NCI-H1105 treated with DMSO at 0.1 percent for 48 hours (cell line): ENCODE results near the gene ANKRD66.
"Not testable (repeated sequence)": the region's sequence is repeated elsewhere in the genome, so short reads cannot be mapped to it uniquely, and the experiment has no call there.

Experiments
- DNase-seq: peaks from one replicate; lab custom pipeline; 2025; lab: John Stamatoyannopoulos, UW

The ANKRD66 gene

DNA sequence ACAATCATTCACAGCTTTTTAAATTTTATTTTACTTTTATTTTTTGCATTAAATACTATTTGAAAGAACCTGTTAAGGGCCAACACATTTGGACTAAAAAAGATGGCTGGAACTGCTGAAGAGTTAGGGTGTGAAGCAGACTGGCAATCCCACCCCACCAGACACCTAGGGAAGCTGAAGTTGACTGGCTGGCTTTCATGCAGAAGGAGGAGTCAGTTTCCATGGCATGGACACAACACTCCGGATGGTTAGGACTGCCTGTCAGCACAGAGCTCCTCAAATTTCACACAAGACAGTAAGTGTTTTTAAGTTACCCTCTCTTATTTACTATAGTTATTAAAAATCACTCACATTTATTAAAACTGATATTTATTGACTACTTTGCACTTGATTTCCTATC lies at the start of gene ANKRD66:
TSS of gene ANKRD66 (plus strand) at position 238 of the 400 bp plus-strand sequence. CDS start 5,016 bp downstream, outside the sequence.
- no peak for DNase-seq

DNA sequence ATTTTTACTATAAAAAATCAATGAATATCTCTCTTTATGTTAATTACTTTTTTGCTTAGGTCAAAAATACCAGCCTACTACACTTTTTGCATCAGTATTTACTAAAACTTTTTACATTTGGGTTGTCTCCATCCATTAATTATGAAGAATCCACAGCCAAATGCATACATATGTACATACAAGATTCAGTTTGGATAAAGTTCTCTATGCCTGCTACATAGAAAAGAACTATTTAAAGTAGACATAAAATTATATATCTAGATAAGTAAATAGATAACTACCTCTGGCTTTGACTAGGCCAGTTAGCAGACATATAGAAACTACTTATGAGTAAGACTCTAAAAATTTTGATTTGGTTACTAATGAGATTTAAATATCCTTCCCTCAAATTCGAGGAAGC lies 46.8 kb upstream of the ANKRD66 start:
- no peak for DNase-seq

DNA sequence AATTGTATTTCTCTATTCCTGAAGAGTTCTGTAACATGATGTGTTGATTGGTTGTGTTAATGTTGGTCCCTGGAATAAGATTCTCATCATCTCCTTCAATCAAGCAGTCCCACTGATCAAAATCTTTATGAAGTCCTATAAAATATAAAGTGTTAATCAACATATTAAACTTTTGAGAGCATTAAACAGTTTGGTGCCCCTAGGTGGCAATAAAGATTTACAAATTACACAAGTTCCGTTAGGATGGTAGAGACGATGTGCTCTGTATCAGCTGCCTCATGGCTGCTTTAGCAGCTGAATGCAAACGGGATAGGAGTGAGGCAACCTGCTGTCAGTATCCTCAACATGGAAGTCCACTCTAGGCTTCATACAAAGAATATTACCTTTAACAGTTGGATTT lies 42.2 kb upstream of the ANKRD66 start:
- peak; percentile 14 for DNase-seq

DNA sequence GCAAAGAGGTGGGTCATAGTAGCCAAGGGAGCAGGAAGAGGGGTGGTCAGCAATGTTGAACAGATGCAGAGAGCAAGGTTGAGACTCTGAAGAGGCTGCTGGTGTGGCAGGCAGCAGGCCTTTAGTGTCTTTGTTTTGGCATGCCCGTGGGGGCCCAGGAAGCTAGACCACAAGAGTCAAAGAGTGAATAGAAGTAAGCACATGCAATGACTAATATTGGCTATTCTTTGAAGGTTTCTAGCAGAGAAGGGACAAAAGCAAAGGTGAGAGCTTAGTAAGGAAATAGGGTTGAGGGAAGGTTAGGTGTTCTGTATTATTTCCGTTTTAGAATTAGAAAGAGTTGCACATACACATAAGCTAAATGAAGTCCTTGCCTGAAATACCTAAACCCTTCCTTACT lies 40.3 kb upstream of the ANKRD66 start:
- no peak for DNase-seq

DNA sequence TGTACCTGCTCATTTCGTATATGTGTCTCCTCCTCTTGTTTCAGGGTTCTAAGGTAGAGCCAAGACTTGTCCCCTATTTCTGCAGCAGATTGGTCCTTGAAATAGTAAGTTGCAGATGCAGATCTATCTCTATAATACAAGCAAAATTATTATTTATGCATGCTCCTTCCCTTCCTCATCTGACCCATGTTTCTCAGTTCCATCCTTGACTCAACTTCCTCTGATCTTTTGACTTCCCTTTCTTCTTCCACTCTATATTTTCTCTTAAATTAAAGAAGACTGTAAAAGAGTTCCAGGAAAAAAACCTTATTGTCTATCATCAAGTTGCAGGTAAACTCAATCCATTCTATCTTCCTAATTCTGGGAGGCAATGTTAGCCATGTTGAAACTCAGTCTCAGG lies 35.2 kb upstream of the ANKRD66 start:
- DNase-seq = no peak

DNA sequence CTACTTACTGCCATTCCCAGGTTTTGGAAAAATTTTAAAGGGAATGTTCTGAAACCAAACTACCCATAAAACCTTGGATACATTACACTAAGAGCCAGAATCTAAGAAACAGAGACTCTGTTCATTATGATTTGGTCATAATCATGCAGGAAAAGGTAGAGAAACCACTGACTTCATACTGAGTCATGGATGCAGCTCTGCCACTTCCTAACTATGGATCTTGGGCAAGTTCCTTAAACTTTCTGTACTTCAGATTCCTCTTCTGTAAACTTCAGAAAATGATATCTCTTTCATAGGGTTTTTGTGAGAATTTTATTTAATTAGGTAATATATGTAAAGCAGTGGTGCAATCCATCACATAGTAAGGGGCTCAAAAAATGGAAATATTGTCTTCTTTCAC lies 31.6 kb upstream of the ANKRD66 start:
- DNase-seq = no peak

DNA sequence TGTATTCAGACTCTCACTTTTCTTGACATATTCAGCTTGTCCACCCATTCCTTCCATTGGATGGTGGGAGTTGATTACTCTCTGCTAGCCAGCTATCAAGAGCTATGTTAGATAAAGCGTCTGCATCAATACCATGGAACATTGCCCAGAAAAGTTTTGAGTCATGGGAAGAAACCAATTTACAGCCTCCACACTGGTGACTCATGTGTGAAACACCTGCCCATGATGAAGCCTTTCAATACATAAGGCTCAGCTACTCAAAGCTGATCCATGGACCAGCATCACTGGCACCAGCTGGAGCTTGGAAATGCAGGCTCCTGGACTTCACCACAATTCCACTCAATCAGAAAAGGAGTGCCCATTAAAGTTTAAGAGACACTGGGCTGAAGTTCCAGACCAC lies 27.6 kb upstream of the ANKRD66 start:
- DNase-seq = no peak

DNA sequence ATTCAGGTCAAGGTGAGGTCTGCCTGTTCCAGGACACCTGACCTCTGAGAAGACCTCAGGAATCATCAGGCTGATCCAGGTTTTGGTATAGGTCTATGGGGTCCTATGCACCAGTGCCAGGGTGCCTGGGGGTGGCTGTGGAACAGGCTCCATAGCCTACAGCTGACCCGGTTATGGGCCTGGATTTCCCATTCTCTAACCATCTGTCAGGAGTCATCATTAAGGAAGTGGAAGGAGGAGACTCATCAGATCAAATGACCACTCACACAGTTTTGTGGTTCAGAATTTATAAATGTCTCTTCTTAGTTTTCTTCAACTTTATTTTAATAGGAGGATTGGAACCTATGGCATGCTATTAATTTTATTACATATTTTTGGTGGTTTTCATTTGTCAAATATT lies 26.3 kb upstream of the ANKRD66 start:
- DNase-seq = no peak

DNA sequence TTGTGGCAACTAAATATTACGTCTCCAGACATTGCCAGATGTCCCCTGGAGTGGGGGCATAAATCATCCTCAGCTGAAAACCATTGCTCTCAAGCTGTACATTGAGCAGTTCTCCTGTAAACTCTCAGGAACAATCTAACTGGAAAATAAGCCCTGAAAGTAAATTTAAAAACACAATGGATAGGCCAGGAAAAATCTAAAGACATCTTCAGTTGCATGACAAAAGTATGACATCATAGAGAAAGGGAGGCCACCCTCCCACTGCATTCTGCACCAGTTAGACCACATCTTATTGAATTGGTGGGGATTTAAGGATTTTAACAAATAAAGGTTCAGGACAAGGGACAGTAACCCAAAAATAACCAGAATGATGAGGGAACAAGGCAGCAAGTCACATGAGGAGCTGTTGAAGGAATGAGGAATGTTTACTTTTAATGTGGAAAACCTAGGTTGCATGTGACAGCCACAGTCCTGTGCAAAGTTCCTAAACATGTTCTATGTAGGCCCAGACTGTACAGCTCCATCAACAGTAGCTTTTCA lies 16.9 kb upstream of the ANKRD66 start:
- DNase-seq = no peak

DNA sequence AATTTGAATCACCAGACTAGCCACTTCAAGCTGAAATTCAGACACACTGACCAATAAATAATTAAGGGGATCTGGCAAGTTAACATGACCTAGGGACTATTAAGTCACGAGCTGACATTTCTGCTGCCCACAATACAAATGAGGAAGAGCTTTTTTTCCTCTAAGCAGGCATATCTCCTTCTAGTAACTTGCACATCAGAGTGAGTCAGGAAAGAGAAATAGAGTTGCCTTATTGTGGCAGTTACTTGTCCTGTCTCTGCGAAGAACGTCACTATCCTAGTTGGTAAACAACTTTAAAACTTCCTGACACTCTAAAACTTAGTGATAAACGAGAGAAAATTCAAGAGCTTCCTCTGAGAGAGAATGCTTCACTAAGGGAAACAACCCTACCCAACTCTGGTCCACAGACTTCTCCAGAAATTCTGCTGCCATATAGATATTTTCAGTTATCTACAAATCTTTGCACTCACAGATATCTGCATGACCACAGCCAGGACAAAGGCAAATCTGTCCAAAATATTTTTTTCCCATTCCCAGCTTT lies 15.7 kb upstream of the ANKRD66 start:
- DNase-seq = no peak

DNA sequence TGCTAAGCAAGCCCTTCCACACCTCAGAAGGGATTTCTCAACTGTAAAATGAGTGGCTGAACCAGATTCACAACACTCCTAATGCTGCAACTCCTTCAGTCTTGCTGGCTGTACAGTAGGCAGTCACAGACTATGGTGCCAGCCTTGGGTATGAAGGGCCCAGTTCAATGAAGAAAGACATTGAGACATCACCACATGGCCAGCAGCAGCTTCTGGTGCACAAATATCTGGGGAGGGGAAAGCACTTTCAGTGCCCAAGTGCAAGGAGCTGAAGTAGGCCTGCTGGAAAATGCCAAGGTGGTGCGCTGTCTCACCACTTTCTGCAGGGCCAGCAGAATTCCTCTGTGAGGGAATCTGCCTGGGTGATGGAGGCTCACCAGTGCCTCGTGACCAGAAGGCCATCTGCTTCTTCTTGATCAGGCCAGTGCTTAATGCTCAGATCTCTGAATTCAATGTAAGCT lies 13.4 kb upstream of the ANKRD66 start:
- no peak for DNase-seq

DNA sequence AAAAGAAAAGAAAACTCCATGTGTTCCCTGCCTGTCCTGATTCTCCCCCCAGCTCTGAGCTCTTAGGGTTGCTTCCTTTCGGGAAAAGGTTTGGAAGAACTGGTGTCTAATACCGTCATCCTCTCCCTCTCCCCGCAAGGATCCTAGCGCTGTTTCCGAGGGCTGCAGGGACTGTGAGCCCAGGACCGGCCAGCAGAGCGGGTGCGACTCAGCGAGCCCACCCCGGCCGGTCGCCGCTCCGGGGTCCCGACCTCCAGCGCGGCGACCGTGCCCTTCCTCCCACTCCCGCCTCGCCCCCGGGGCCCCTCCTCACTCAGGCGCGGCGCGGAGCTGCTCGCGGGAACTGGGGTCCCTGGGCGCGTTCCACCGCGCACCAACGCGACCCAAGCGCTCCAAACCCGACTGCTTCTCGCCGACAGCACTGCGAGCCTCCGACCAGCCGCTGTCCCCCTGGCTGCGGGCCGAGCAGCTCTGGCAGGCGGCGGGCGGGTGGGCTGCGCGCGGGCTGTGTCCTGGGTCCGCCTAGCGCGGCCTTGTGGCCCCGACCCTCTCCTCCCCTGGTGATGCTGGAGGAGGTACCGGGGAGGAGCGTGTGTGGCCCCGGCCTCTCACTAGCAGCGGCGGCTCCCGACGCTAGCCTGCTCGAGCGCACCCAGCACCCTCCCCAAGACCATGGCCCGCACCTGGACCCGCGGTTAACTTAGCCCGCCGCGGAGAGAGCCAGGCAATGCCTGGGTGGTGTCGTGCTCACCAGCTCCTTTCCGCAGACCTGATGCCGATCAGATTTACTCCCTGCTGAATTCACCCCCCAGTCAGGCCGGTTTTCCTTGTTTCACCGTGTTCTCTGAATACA lies 11.6 kb upstream of the ANKRD66 start, which contains the start of gene PLA2G7:
TSS of gene PLA2G7 (minus strand) at position 509 of the 853 bp plus-strand sequence. CDS start 12,484 bp downstream, outside the sequence.
- peak; percentile 49 for DNase-seq

DNA sequence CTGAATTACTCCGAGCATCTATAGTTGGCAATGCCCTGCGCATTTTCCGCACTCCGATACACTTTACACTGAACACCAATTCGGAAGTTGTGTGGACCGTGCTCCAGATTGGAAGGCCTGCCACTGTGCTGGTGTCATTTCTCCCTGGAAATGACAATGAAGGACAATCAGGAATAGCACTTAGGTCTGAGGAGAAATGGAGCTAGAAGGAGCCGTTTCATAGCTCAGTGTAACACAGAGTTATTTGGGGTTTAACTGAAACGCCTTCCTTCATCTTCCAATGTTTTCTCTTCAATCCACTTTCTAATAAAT lies 11.1 kb upstream of the ANKRD66 start:
- DNase-seq = no peak

DNA sequence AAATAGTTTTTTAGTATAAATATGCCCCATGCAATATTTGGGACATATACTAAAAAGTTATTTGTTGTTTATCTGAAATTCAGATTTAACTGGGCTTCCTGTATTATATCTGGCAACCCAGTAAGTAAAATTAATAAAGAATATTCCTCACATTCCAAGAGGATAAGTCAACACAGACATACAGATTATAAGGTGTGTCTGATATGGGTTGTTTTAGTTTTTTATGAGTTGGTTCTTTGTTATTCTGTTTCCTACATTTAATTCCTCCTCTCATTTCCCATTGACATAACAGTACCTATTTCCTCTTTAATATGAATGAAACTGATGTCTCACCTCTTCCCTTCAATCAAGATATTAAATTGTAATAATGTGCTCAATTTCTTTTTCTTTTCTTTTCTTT lies 9.8 kb upstream of the ANKRD66 start:
- DNase-seq = no peak

DNA sequence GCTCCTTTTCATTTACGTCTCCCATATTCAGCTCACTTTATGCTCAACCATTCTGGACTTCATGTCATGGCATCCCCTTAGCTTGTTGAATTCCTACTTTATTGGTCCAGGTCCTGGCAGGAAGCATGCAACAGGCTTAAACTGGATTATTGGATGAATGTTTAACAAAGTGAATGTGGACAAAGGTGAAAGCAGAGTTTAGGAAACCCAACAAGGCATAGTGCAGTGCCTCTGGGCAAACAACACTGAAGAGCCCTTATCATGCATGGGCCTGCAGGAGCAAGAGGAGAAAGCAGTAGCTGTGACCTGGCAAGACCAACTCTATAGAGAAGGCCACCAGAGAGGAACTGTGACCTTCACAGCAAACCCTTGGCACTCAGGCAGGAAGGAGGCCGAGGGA lies 5.3 kb upstream of the ANKRD66 start:
- no peak for DNase-seq

DNA sequence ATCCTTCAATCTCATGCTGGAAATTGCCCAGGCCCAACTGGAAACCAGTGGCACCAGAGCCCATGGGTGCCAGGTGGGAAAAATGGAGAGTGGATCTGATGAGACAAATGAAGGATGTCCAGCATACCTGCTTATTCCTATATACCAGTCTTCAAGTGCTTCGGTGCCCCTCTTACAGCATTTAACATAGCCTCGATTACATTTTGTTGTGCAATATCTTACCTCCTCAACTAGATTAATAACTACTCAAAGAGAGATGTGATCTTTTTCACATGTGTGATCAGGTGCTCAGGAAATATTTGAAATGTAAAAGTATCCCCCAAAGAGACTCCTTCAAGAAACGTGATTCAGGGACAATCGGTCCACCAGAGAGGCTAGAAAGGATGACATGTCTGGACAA lies 4.8 kb upstream of the ANKRD66 start:
- no peak for DNase-seq

DNA sequence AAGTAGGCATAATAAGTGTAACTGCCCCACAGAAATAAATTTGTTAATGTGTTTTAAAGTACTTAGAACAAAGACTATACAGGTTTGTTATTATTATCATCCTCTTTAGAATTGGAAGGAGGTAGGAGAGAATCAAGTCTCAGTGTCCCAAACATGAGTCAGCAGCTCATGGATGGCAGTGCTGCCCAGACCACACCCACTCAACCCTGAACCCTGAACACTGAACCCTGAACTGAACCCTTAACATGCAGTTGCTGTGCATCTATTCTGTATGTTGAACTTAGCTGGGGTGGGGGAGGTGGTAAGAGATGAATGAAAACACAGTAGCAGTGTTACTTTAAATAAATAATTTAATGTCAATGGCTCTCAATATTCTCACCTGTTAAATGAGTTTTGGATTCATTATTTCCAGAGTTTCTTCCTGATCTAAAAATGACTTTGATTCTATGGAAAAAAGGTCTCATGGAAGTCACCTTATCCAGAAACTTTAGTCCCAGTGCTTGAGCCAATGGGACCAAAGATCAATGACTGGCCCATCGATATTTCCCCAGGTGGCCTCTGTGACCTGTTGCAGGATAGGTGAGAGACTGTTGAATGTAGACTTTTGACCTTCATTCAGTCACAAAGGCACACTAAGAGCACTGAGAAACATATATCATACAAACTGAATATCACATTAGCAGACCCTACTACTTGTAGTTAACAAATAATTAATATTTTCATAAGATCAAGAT lies 3.1 kb upstream of the ANKRD66 start:
- no peak for DNase-seq

DNA sequence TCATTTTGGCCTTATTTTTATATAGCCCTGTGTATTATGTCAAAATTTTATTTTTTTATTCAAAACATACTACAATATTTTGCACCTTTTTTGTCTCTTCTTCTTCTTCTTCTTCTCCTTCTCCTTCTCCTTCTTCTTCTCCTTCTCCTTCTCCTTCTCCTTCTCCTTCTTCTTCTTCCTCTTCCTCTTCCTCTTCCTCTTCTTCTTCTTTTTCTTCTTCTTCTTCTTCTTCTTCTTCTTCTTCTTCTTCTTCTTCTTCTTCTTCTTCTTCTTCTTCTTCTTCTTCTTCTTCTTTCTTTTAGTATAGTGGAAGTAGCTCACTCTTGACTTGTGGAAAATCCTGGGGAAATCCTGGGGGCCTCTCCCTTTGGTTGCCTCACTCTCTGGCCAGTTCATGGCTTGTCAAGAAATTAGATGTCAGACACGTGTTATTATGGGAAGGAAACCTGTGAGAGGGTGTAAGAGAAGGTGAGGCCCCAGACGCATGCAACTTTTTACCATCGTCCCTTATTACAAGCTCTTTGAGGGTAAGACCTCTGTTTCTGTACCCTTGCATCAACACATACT lies 2.5 kb upstream of the ANKRD66 start:
- not testable (repeated sequence) for DNase-seq

DNA sequence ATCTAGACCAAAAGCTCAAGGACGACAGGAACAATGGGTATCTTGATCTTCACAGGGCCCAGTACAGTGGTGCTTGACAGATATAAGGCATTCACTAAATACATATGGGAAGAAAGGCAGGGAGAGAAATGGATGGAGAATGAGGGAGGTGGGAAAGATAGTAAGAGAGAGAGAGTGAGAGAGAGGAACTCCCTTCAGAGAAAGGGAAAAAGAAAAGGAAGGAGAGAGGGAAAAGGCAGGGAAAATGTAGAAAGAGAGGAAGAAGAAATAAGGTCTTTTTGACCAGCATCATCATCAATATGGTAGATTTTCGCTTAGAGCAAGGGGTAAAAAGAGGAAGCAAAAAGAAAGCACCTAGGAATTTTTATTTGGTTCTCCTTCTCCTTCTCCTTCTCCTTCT lies 760 bp upstream of the ANKRD66 start:
- DNase-seq = no peak

DNA sequence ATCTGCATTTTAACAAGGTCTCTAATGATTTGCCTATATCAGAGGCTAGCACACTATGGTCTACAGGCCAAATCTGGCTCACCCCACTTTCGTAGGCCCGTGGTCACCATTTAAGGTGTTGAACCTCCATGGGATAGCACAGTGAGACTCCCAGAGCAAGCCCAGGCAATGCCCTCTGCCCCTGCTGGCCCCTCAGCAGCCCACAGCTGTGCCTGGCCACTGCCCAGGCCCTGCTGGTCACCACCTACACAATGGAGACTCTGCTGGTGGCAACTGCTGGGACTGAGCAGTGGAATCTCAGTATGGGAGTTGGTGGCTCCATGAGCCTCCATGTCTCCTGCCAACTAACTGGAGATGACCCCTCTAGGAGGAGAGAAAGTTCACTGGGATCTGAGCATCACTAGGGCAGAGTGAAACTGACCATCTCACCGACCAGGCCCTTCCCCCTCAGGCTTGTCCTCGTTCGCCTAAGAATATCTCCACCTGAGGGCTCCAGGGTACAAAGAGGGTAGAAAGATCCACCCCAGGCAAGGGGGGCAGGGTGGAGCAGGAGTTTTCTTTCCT lies 2.3 kb downstream of the ANKRD66 start:
- DNase-seq = no peak

DNA sequence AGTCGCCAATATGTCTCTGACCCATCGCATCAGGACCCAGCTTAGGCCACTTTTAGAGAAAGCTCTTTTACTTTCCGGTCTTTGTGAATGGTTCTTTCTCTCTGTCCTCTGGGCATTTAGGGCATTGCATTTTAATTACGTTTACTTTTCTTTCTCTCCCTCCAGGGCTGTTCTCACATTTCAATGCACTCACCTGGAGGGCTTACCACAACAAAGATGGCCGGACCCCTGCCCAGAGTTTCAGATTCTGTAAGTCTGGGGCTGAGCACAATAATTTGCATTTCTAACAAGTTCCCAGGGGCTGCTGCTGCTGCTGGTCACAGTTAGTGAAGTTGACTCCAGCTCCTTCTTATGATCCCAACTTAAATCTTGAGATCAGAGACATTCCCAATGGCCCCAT lies 3.0 kb downstream of the ANKRD66 start:
- no peak for DNase-seq

DNA sequence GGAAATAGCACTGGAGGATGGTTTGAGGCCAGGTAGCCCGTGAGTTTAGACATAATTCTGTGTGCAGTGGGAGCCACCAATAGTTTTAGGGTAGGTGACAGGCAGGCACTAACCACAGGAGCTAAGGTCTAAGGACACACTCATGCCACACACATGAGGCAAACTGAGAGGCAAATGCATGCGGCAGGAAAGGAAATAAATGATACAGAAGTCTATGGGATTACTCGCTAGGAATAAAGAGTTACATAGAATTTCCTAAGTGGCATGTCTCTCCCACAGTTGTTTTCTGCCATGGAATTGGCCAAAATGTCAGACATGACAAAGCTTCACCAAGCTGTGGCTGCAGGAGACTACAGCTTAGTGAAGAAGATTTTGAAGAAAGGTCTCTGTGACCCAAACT lies 4.9 kb downstream of the ANKRD66 start:
- DNase-seq = no peak
